HepG2 (cell line): Measurements from ENCODE around the gene BEX3. TPM values are rescaled to one million over a fixed set of nuclear protein-coding genes. Genes with fewer than 3 reads are reported as not detected.

Experiments
- ATAC-seq: fragments of 200-7000 bp; cut with Tn5 transposase; 3 replicates; pipeline ENCODE4 v1.9.1; 2020; ENCODE audit warnings: mild to moderate bottlenecking, moderate library complexity
- BruUV-seq: library from RNA; stranded (reverse); fragments of 400-500 nt; replicated peaks from 2 replicates; lab custom pipeline; 2021; lab: Mats Ljungman, UMichigan
- CTCF ChIA-PET: fragments of 300-600 bp; formaldehyde crosslinking; extraction: SDS; loops from one replicate; lab custom pipeline; 2021; ENCODE audit warnings: low total read pairs, inconsistent platforms, low intra/inter-chr PET ratio; lab: Yijun Ruan, JAX
- POLR2A ChIA-PET: fragments of 350-600 bp; sonication (Branson Sonifier 250); formaldehyde crosslinking; loops from one replicate; lab custom pipeline; 2020; ENCODE audit warnings: antibody characterized with exemption, inconsistent platforms; lab: Yijun Ruan, JAX
- DNase-seq: peaks from one replicate; pipeline ENCODE4 v3.0.0-alpha.2; 2015; ENCODE audit warnings: low spot score
- FAIRE-seq: peaks from 3 replicates; lab custom pipeline; 2011; peaks lifted over from hg19 to GRCh38; lab: Jason Lieb, UNC
- H2AFZ ChIP-seq: one replicate; pipeline ENCODE4 v1.6.1; 2011; ENCODE audit warnings: low read length, inconsistent platforms
- H3K27ac ChIP-seq: fragments of 300-600 bp; 3 replicates; pipeline ENCODE4 v1.8.0; 2011; ENCODE audit warnings: mixed run types, mild to moderate bottlenecking, mixed read lengths, low read length, inconsistent platforms; ENCODE audit not compliant: insufficient read depth; ENCODE audit errors: extremely low read length
- H3K27me3 ChIP-seq, 2 experiments: fragments of 200-600 bp in 1 of 2; 2 replicates in 1 of 2; 3 replicates in 1 of 2; pipeline versions ENCODE4 v1.6.0 to v1.8.0; 2011; ENCODE audit warnings: low read length in 2 of 2, mild to moderate bottlenecking in 2 of 2, moderate library complexity in 2 of 2, inconsistent platforms in 1 of 2; ENCODE audit not compliant: insufficient read depth in 2 of 2, control insufficient read depth in 1 of 2
- H3K36me3 ChIP-seq, 2 experiments: fragments of 200-600 bp in 1 of 2; replicated peaks in 1 of 2; 2 replicates in 1 of 2; 3 replicates in 1 of 2; pipeline versions ENCODE4 v1.5.1 to v1.8.0; 2011; ENCODE audit warnings: low read length in 2 of 2, inconsistent platforms in 1 of 2; ENCODE audit not compliant: insufficient read depth in 2 of 2, control insufficient read depth in 1 of 2
- H3K4me1 ChIP-seq: 2 replicates; pipeline ENCODE4 v1.5.1; 2012; ENCODE audit warnings: low read length, inconsistent platforms; ENCODE audit not compliant: insufficient read depth
- H3K4me2 ChIP-seq: 2 replicates; pipeline ENCODE4 v1.6.0; 2011; ENCODE audit warnings: low read depth, low read length, inconsistent platforms
- H3K4me3 ChIP-seq, 3 experiments: fragments of 200-600 bp in 1 of 3; sonication (generic), shearing (Covaris generic) in 1 of 3; replicated peaks in 1 of 3; 2 replicates each; pipeline ENCODE4 v1.5.1; 2011 to 2016; ENCODE audit warnings: low read length in 3 of 3, inconsistent platforms in 2 of 3, low read depth in 2 of 3, mild to moderate bottlenecking in 2 of 3, control low read depth in 1 of 3, mixed read lengths in 1 of 3; ENCODE audit not compliant: insufficient read depth in 1 of 3
- H3K79me2 ChIP-seq: one replicate; pipeline ENCODE4 v1.6.1; 2011; ENCODE audit warnings: low read length, inconsistent platforms; ENCODE audit not compliant: insufficient read depth
- H3K9ac ChIP-seq: 2 replicates; pipeline ENCODE4 v1.6.0; 2011; ENCODE audit warnings: mild to moderate bottlenecking, low read depth, low read length, inconsistent platforms; ENCODE audit not compliant: insufficient read depth
- H3K9me3 ChIP-seq: 2 replicates; pipeline ENCODE4 v1.5.1; 2012; ENCODE audit warnings: mild to moderate bottlenecking, low read length
- H4K20me1 ChIP-seq: 2 replicates; pipeline ENCODE4 v1.6.0; 2011; ENCODE audit warnings: inconsistent platforms, mild to moderate bottlenecking, low read length, moderate library complexity; ENCODE audit not compliant: insufficient read depth
- HOXD1 ChIP-seq: sonication (generic); formaldehyde crosslinking; IDR thresholded peaks from 2 replicates; pipeline ENCODE4 v1.5.0; 2020; ENCODE audit warnings: missing genetic modification reagents
- IRF9 ChIP-seq: sonication (generic); formaldehyde crosslinking; IDR thresholded peaks from 2 replicates; pipeline ENCODE4 v1.8.0; 2022; ENCODE audit warnings: missing genetic modification reagents, mild to moderate bottlenecking, borderline replicate concordance
- LCORL ChIP-seq, 2 experiments: fragments of 450-650 bp in 1 of 2; sonication (generic) in 1 of 2; formaldehyde crosslinking in 1 of 2; IDR thresholded peaks; 2 replicates each; pipeline versions ENCODE4 v1.5.0 to v1.6.1; 2017 to 2020; ENCODE audit warnings: antibody characterized with exemption in 1 of 2, missing genetic modification reagents in 1 of 2
- NR2F2 ChIP-seq: IDR thresholded peaks from 2 replicates; pipeline ENCODE4 v1.6.1; 2012; ENCODE audit warnings: low read depth, inconsistent platforms, borderline replicate concordance
- PHB2 ChIP-seq: fragments of 450-650 bp; IDR thresholded peaks from 2 replicates; pipeline ENCODE4 v1.6.1; 2018; ENCODE audit not compliant: partially characterized antibody
- USF2 ChIP-seq, 2 experiments: sonication (generic) in 1 of 2; formaldehyde crosslinking in 1 of 2; IDR thresholded peaks; 2 replicates each; pipeline versions ENCODE4 v1.5.1 to v1.6.1; 2011 to 2020; ENCODE audit warnings: borderline replicate concordance in 1 of 2, low read depth in 1 of 2, low read length in 1 of 2, mild to moderate bottlenecking in 1 of 2, missing genetic modification reagents in 1 of 2, moderate library complexity in 1 of 2
- ZNF609 ChIP-seq: sonication (generic); formaldehyde crosslinking; IDR thresholded peaks from 2 replicates; pipeline ENCODE4 v1.4.0; 2020; ENCODE audit warnings: mild to moderate bottlenecking, missing genetic modification reagents, borderline replicate concordance
- ZNF772 ChIP-seq: sonication (generic); formaldehyde crosslinking; IDR thresholded peaks from 2 replicates; pipeline ENCODE4 v1.5.0; 2020; ENCODE audit warnings: mild to moderate bottlenecking, missing genetic modification reagents
- ZNF800 ChIP-seq: sonication (generic); formaldehyde crosslinking; IDR thresholded peaks from 2 replicates; pipeline ENCODE4 v1.4.0; 2020; ENCODE audit warnings: missing genetic modification reagents
- in situ Hi-C: cut with HindIII; loops from 2 replicates; pipeline ENCODE4 v1.10.0; 2017; ENCODE audit warnings: low pct_unique_long_range_greater_than_20kb; ENCODE audit not compliant: extremely low pct_ligation_motif_present
- intact Hi-C: fragments of 100-400 bp; cut with micrococcal nuclease; formaldehyde crosslinking; loops from one replicate; pipeline ENCODE4 v1.10.0; 2022; ENCODE audit not compliant: unreplicated experiment
- polyA plus RNA-seq, 8 experiments: library from polyadenylated mRNA; depleted of rRNA in 3 of 8; stranded (reverse) in 7 of 8; unstranded in 1 of 8; fragments of >200 nt; fragmentation: Illumina TruSeq in 4 of 8; extraction: Trizol in 4 of 8; gene quantifications; 2 replicates each; pipeline versions ENCODE4 v1.2.1 to v1.2.3, GENCODE V29; 2011 to 2016; ENCODE audit warnings: low read depth in 4 of 8, missing spikeins in 1 of 8, mixed read lengths in 1 of 8; ENCODE audit not compliant: insufficient read depth in 1 of 8
- total RNA-seq, 5 experiments: library from RNA; depleted of rRNA; stranded (reverse); fragments of >200 nt; fragmentation: Illumina TruSeq; extraction: Trizol; gene quantifications; 2 replicates each; pipeline ENCODE4 v1.2.3, GENCODE V29; 2016; ENCODE audit warnings: low read depth in 1 of 5

The BEX3 gene
- total and polyA plus RNA-seq, 2 of the 13 experiments (the other 11 are each of a cell fraction or from before 2014, with no cell fraction given) = 50.9 to 55.8 TPM

GRCh38 chrX:103415068-103415467, 38.7 kb downstream of the BEX3 start (continued):
- TF ChIP-seq ZNF609 (CRISPR knock-in tag) = no peak

GRCh38 chrX:103415528-103415927, 39.2 kb downstream of the BEX3 start:
- TF ChIP-seq PHB2 = no peak
- no peak for TF ChIP-seq IRF9 (CRISPR knock-in tag)
- no peak for TF ChIP-seq LCORL (IDR thresholded peaks at IDR 0.05)
- TF ChIP-seq LCORL (CRISPR knock-in tag; IDR thresholded peaks at IDR 0.05) = no peak
- no peak for TF ChIP-seq USF2 (IDR thresholded peaks at IDR 0.05; ENCODE audit: low read depth, low read length)
- TF ChIP-seq USF2 (CRISPR knock-in tag; IDR thresholded peaks at IDR 0.05; ENCODE audit: borderline replicate concordance) = no peak
- no peak for TF ChIP-seq HOXD1 (CRISPR knock-in tag)
- no peak for TF ChIP-seq ZNF800 (CRISPR knock-in tag)
- no peak for TF ChIP-seq NR2F2
- TF ChIP-seq ZNF772 = no peak
- ChIA-PET CTCF (no interaction called here), POLR2A (no interaction called here)
- Histone ChIP-seq H2AFZ (no peak overlapping the region), H3K9ac (no peak overlapping the region), H3K4me2 (no peak overlapping the region), H3K4me1 (no peaks in the 10 kb centered on the region), H3K4me3 (no peak overlapping the region), H3K27ac (no peak overlapping the region), H3K36me3 (no peaks in the 10 kb centered on the region), H3K27me3 (no peaks in the 10 kb centered on the region), H3K9me3 (no peaks in the 10 kb centered on the region), H3K79me2 (no peaks in the 10 kb centered on the region), H4K20me1 (no peaks in the 10 kb centered on the region)
- DNase-seq (no peak), FAIRE-seq (no peak), ATAC-seq (no peak)
- in situ Hi-C loops = loop anchor here (10.0 kb wide), 1 partner anchor 59 kb away; no protein-coding TSS in a partner anchor
- intact Hi-C loops = no loop called here
- BruUV-seq = no TSS peak
